Measurements from ENCODE around the gene LONRF2. TPM values are rescaled to one million over a fixed set of nuclear protein-coding genes. Genes with fewer than 3 reads are reported as not detected.
A peak's percentile ranks its signal among the peaks of the same experiment; 100 is the strongest.

The LONRF2 gene
- total and polyA plus RNA-seq, 2 experiments from 2014 or later, result 0.69 to 1.9 TPM

DNA sequence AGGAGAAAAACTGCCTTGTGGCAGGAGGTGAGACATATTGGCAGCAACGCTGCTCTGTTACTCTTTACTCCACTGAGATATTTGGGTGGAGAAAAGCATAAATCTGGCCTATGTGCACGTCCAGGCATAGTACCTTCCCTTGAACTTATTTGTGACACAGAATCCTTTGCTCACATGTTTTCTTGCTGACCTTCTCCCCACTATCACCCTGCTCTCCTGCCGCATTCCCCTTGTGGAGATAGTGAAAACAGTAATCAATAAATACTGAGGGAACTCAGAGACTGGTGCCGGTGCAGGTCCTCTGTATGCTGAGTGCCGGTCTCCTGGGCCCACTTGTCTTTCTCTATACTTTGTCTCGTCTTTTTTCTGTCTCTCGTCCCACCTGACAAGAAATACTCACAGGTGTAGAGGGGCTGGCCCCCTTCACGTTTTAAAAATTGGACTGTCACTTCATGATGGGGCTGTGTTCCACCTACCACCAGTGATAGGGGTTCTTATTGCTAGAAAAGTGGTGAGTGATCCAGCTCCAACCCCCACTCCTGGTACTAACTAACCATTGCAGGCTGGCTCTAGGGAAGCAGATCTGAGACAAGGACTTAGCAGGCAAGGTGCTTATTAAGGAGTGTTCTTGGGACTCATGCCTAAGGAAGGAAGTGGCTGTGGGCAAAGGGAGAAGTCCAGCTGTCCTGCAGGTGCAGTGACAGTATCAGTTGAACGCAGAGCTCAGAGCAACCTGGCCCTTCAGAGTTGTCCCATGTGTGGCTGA, 51.7 kb downstream of the LONRF2 start:
- TF ChIP-seq EZH2 (IDR thresholded peaks at IDR 0.05; ENCODE audit: borderline replicate concordance), result no peak
- TF ChIP-seq, protein P1, sequence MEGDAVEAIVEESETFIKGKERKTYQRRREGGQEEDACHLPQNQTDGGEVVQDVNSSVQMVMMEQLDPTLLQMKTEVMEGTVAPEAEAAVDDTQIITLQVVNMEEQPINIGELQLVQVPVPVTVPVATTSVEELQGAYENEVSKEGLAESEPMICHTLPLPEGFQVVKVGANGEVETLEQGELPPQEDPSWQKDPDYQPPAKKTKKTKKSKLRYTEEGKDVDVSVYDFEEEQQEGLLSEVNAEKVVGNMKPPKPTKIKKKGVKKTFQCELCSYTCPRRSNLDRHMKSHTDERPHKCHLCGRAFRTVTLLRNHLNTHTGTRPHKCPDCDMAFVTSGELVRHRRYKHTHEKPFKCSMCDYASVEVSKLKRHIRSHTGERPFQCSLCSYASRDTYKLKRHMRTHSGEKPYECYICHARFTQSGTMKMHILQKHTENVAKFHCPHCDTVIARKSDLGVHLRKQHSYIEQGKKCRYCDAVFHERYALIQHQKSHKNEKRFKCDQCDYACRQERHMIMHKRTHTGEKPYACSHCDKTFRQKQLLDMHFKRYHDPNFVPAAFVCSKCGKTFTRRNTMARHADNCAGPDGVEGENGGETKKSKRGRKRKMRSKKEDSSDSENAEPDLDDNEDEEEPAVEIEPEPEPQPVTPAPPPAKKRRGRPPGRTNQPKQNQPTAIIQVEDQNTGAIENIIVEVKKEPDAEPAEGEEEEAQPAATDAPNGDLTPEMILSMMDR (IDR thresholded peaks at IDR 0.05; ENCODE audit: poor library complexity), result no peak
- no peak for TF ChIP-seq EZH2phosphoT487 (IDR thresholded peaks at IDR 0.05; ENCODE audit: low read depth, severe bottlenecking, unreplicated experiment)
- Histone ChIP-seq H3K79me2 (no peaks in the 10 kb centered on the region), H3K27me3 (no peaks in the 10 kb centered on the region), H3K27ac (peak overlapping the region; percentile 74), H3K9me2 (replicated peaks; ENCODE audit: insufficient read depth) (no peaks in the 10 kb centered on the region), H3K9me3 (ENCODE audit: low read depth) (no peaks in the 10 kb centered on the region), H3K4me1 (ENCODE audit: insufficient read depth) (peaks cover 24% of the 10 kb centered on the region), H3K36me3 (replicated peaks; ENCODE audit: insufficient read depth, low read depth) (no peaks in the 10 kb centered on the region), H4K20me1 (ENCODE audit: insufficient read depth, poor library complexity, severe bottlenecking) (no peaks in the 10 kb centered on the region), H3K4me3 (no peak overlapping the region), H2AFZ (peak overlapping the region; percentile 3), H3K4me2 (no peak overlapping the region)
- DNase-seq (ENCODE audit: low spot score), result no peak
- 89% methylated on average over 9 of the region's 9 CpGs for WGBS (ENCODE audit: low lambda C conversion rate, missing lambda C conversion rate)

DNA sequence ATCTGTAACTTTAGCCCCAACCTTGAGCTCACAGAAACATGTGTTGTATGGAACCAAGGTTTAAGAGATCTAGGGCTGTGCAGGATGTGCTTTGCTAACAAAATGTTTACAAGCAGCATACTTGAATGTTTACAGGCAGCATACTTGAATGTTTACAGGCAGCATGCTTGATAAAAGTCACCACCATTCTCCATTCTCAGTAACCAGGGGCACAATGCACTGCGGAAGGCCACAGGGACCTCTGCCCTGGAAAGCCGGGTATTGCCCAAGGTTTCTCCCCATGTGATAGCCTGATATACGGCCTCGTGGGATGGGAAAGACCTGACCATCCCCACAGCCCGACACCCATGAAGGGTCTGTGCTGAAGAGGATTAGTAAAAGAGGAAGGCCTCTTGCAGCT, 52.4 kb downstream of the LONRF2 start:
- H3K9me3 ChIP-seq (ENCODE audit: low read depth), result no peaks in the 10 kb centered on the region
- H3K36me3 ChIP-seq (replicated peaks; ENCODE audit: insufficient read depth, low read depth), result no peaks in the 10 kb centered on the region
- DNase-seq (ENCODE audit: low spot score), result no peak
- TF ChIP-seq EZH2phosphoT487 (IDR thresholded peaks at IDR 0.05; ENCODE audit: low read depth, severe bottlenecking, unreplicated experiment) (no peak), EZH2 (IDR thresholded peaks at IDR 0.05; ENCODE audit: borderline replicate concordance) (no peak)
- TF ChIP-seq, protein P1 (IDR thresholded peaks at IDR 0.05; ENCODE audit: poor library complexity), result no peak
- H3K27ac ChIP-seq, result peak overlapping the region; percentile 74
- H3K9me2 ChIP-seq (replicated peaks; ENCODE audit: insufficient read depth), result no peaks in the 10 kb centered on the region
- no peaks in the 10 kb centered on the region for H4K20me1 ChIP-seq (ENCODE audit: insufficient read depth, poor library complexity, severe bottlenecking)
- H2AFZ ChIP-seq, result peak overlapping the region; percentile 3
- 46% methylated on average over 5 of the region's 5 CpGs for WGBS (ENCODE audit: low lambda C conversion rate, missing lambda C conversion rate)
- no peaks in the 10 kb centered on the region for H3K27me3 ChIP-seq
- H3K4me2 ChIP-seq, result no peak overlapping the region
- H3K4me3 ChIP-seq, result no peak overlapping the region
- H3K79me2 ChIP-seq, result no peaks in the 10 kb centered on the region
- peaks cover 24% of the 10 kb centered on the region for H3K4me1 ChIP-seq (ENCODE audit: insufficient read depth)

DNA sequence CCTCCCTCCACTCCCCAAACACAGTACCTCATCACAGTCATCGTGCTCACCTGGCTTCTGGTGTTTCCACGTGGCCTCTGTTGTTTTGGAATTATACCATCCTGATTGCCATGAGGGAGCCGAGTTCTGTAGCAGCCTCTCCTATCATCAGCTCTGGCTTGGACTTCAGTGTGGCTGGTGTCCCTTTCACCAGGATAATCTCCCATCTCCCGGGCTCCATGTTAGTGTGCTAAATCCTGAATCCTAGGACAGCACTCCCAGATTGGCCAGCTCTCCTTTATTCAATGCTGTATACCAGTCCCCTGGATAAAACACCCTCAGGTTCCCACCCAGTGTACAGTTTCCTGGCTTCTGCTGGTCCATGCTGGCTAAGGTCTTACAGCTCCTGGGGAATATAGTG, 53.3 kb downstream of the LONRF2 start:
- Histone ChIP-seq H3K9me3 (ENCODE audit: low read depth) (no peaks in the 10 kb centered on the region), H3K27ac (no peak overlapping the region), H3K4me1 (ENCODE audit: insufficient read depth) (peaks cover 24% of the 10 kb centered on the region), H3K9me2 (replicated peaks; ENCODE audit: insufficient read depth) (no peaks in the 10 kb centered on the region), H3K27me3 (no peaks in the 10 kb centered on the region), H4K20me1 (ENCODE audit: insufficient read depth, poor library complexity, severe bottlenecking) (no peaks in the 10 kb centered on the region), H2AFZ (no peak overlapping the region), H3K79me2 (no peaks in the 10 kb centered on the region), H3K4me2 (no peak overlapping the region), H3K36me3 (replicated peaks; ENCODE audit: insufficient read depth, low read depth) (no peaks in the 10 kb centered on the region), H3K4me3 (no peak overlapping the region)
- no peak for DNase-seq (ENCODE audit: low spot score)
- TF ChIP-seq EZH2 (IDR thresholded peaks at IDR 0.05; ENCODE audit: borderline replicate concordance) (no peak), EZH2phosphoT487 (IDR thresholded peaks at IDR 0.05; ENCODE audit: low read depth, severe bottlenecking, unreplicated experiment) (no peak)
- TF ChIP-seq, protein P1 (IDR thresholded peaks at IDR 0.05; ENCODE audit: poor library complexity), result no peak
- WGBS (ENCODE audit: low lambda C conversion rate, missing lambda C conversion rate), result 91% methylated on average over 4 of the region's 4 CpGs

Data from hepatocyte (in vitro differentiated cells).